ENCODE data around the gene DR1.

GRCh38 chr1:93414749-93415148, 69.0 kb downstream of the DR1 start:
- TF ChIP-seq, protein P1, sequence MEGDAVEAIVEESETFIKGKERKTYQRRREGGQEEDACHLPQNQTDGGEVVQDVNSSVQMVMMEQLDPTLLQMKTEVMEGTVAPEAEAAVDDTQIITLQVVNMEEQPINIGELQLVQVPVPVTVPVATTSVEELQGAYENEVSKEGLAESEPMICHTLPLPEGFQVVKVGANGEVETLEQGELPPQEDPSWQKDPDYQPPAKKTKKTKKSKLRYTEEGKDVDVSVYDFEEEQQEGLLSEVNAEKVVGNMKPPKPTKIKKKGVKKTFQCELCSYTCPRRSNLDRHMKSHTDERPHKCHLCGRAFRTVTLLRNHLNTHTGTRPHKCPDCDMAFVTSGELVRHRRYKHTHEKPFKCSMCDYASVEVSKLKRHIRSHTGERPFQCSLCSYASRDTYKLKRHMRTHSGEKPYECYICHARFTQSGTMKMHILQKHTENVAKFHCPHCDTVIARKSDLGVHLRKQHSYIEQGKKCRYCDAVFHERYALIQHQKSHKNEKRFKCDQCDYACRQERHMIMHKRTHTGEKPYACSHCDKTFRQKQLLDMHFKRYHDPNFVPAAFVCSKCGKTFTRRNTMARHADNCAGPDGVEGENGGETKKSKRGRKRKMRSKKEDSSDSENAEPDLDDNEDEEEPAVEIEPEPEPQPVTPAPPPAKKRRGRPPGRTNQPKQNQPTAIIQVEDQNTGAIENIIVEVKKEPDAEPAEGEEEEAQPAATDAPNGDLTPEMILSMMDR (IDR thresholded peaks at IDR 0.05): no peak
- TF ChIP-seq POLR2A (IDR thresholded peaks at IDR 0.05): no peak

Data from right lobe of liver (tissue), 4 donors.